GM12801 (cell line): ENCODE measurements around the gene TRMT6.

Experiments
- CTCF ChIP-seq: IDR thresholded peaks from one replicate; pipeline ENCODE4 v1.5.1; 2011; ENCODE audit warnings: control low read depth; ENCODE audit not compliant: insufficient read length; ENCODE audit errors: extremely low read depth

The TRMT6 gene

GRCh38 chr20:5980720-5981538 lies 30.6 kb upstream of the TRMT6 start:
- no peak for TF ChIP-seq CTCF

- no peak for TF ChIP-seq CTCF
These were observed 29.5 kb upstream of the TRMT6 start for GRCh38 chr20:5979801-5980200.

- TF ChIP-seq CTCF: no peak
These were observed 27.6 kb upstream of the TRMT6 start for GRCh38 chr20:5977975-5978374.

- TF ChIP-seq CTCF: no peak
These were observed 26.9 kb upstream of the TRMT6 start for GRCh38 chr20:5977223-5977622.

GRCh38 chr20:5975778-5976177 lies 25.4 kb upstream of the TRMT6 start:
- TF ChIP-seq CTCF: no peak

GRCh38 chr20:5974531-5974930 lies 24.2 kb upstream of the TRMT6 start:
- no peak for TF ChIP-seq CTCF

GRCh38 chr20:5973971-5974370 lies 23.6 kb upstream of the TRMT6 start:
- no peak for TF ChIP-seq CTCF
